H9 (cell line): Measurements from ENCODE around the gene TXNRD1. TPM values are rescaled to one million over a fixed set of nuclear protein-coding genes. Genes with fewer than 3 reads are reported as not detected.

Experiments
- DNase-seq: peaks from one replicate; pipeline ENCODE4 v3.0.0-alpha.2; 2017
- H2AFZ ChIP-seq: one replicate; pipeline ENCODE4 v1.6.1; 2013; ENCODE audit warnings: mild to moderate bottlenecking, low read length, control low read depth, moderate library complexity
- H2AK5ac ChIP-seq: 2 replicates; pipeline ENCODE4 v1.6.1; 2013; ENCODE audit warnings: low read length, control low read depth, mixed read lengths; ENCODE audit not compliant: insufficient read length
- H2BK120ac ChIP-seq: one replicate; pipeline ENCODE4 v1.6.1; 2013; ENCODE audit warnings: low read depth, mild to moderate bottlenecking, low read length, control low read depth, inconsistent platforms; ENCODE audit not compliant: poor library complexity, severe bottlenecking
- H2BK12ac ChIP-seq: 2 replicates; pipeline ENCODE4 v1.6.1; 2013; ENCODE audit warnings: low read length, control low read depth, mixed read lengths, low read depth; ENCODE audit not compliant: insufficient read length
- H2BK15ac ChIP-seq: 2 replicates; pipeline ENCODE4 v1.6.1; 2013; ENCODE audit warnings: low read depth, low read length, control low read depth
- H2BK20ac ChIP-seq: one replicate; pipeline ENCODE4 v1.6.1; 2013; ENCODE audit warnings: low read depth, mild to moderate bottlenecking, low read length, control low read depth, inconsistent platforms; ENCODE audit not compliant: poor library complexity, severe bottlenecking
- H2BK5ac ChIP-seq: 2 replicates; pipeline ENCODE4 v1.6.1; 2013; ENCODE audit warnings: low read length, control low read depth, mixed read lengths; ENCODE audit not compliant: insufficient read length
- H3K14ac ChIP-seq: 2 replicates; pipeline ENCODE4 v1.6.1; 2013; ENCODE audit warnings: low read length, control low read depth; ENCODE audit not compliant: insufficient read depth
- H3K18ac ChIP-seq: 2 replicates; pipeline ENCODE4 v1.6.1; 2013; ENCODE audit warnings: low read depth, mild to moderate bottlenecking, mixed read lengths, low read length, control low read depth; ENCODE audit not compliant: insufficient read length
- H3K23ac ChIP-seq: 2 replicates; pipeline ENCODE4 v1.6.1; 2013; ENCODE audit warnings: low read length, control low read depth, mixed read lengths, low read depth; ENCODE audit not compliant: insufficient read length
- H3K23me2 ChIP-seq: 2 replicates; pipeline ENCODE4 v1.6.1; 2013; ENCODE audit warnings: low read depth, mild to moderate bottlenecking, mixed read lengths, low read length, control low read depth; ENCODE audit not compliant: insufficient read length, poor library complexity, severe bottlenecking
- H3K27ac ChIP-seq: 2 replicates; pipeline ENCODE4 v1.5.1; 2013; ENCODE audit warnings: low read length, control low read depth, mixed read lengths, low read depth; ENCODE audit not compliant: insufficient read length
- H3K27me3 ChIP-seq: 2 replicates; pipeline ENCODE4 v1.6.1; 2013; ENCODE audit warnings: low read length, control low read depth, inconsistent platforms; ENCODE audit not compliant: insufficient read depth
- H3K4ac ChIP-seq: 2 replicates; pipeline ENCODE4 v1.6.1; 2013; ENCODE audit warnings: low read depth, mild to moderate bottlenecking, control low read depth, inconsistent platforms, low read length, moderate library complexity
- H3K4me1 ChIP-seq: 2 replicates; pipeline ENCODE4 v1.6.1; 2013; ENCODE audit warnings: low read length, control low read depth, inconsistent platforms; ENCODE audit not compliant: insufficient read depth
- H3K4me2 ChIP-seq: 2 replicates; pipeline ENCODE4 v1.6.1; 2013; ENCODE audit warnings: low read length, control low read depth, mixed read lengths; ENCODE audit not compliant: insufficient read length, insufficient read depth
- H3K56ac ChIP-seq: 2 replicates; pipeline ENCODE4 v1.6.1; 2013; ENCODE audit warnings: low read depth, mild to moderate bottlenecking, mixed read lengths, low read length, control low read depth; ENCODE audit not compliant: insufficient read length
- H3K79me1 ChIP-seq: 2 replicates; pipeline ENCODE4 v1.6.1; 2013; ENCODE audit warnings: low read depth, mild to moderate bottlenecking, moderate library complexity, low read length, control low read depth, inconsistent platforms; ENCODE audit not compliant: insufficient read depth, poor library complexity, severe bottlenecking
- H3K79me2 ChIP-seq: 2 replicates; pipeline ENCODE4 v1.6.1; 2013; ENCODE audit warnings: low read length, control low read depth, inconsistent platforms; ENCODE audit not compliant: insufficient read depth
- H3K9ac ChIP-seq: 2 replicates; pipeline ENCODE4 v1.6.1; 2013; ENCODE audit warnings: low read length, control low read depth, mixed read lengths; ENCODE audit not compliant: insufficient read length; ENCODE audit errors: extremely low read depth
- H3K9me3 ChIP-seq: one replicate; pipeline ENCODE4 v1.6.1; 2013; ENCODE audit warnings: low read depth, low read length, inconsistent platforms; ENCODE audit not compliant: control insufficient read depth
- H3T11ph ChIP-seq: one replicate; pipeline ENCODE4 v1.6.1; 2013; ENCODE audit warnings: mild to moderate bottlenecking, low read length, control low read depth, inconsistent platforms
- H4K20me1 ChIP-seq: one replicate; pipeline ENCODE4 v1.6.1; 2013; ENCODE audit not compliant: control insufficient read depth, insufficient read length, insufficient read depth
- H4K5ac ChIP-seq: 2 replicates; pipeline ENCODE4 v1.6.1; 2013; ENCODE audit warnings: low read depth, mild to moderate bottlenecking, mixed read lengths, low read length, control low read depth; ENCODE audit not compliant: insufficient read length
- H4K8ac ChIP-seq: replicated peaks from 2 replicates; pipeline ENCODE4 v1.6.1; 2013; ENCODE audit warnings: low read length, control low read depth, mixed read lengths, low read depth; ENCODE audit not compliant: insufficient read length
- H4K91ac ChIP-seq: 2 replicates; pipeline ENCODE4 v1.6.1; 2013; ENCODE audit warnings: low read depth, mild to moderate bottlenecking, moderate library complexity, mixed read lengths, low read length, control low read depth; ENCODE audit not compliant: insufficient read length
- H3K27ac Mint-ChIP-seq, 3 experiments: 2 replicates in 2 of 3; 3 replicates in 1 of 3; pipeline ENCODE4 v1.8.0; 2020 to 2021; ENCODE audit warnings: mixed read lengths in 3 of 3, mild to moderate bottlenecking in 1 of 3, moderate library complexity in 1 of 3
- H3K27me3 Mint-ChIP-seq: 2 replicates; pipeline ENCODE4 v1.8.0; 2021; ENCODE audit warnings: low read depth, mild to moderate bottlenecking, moderate library complexity, mixed read lengths
- H3K36me3 Mint-ChIP-seq, 3 experiments: 2 replicates in 2 of 3; 3 replicates in 1 of 3; pipeline ENCODE4 v1.8.0; 2020 to 2021; ENCODE audit warnings: low read depth in 3 of 3, mixed read lengths in 3 of 3; ENCODE audit not compliant: insufficient read depth in 1 of 3
- H3K4me1 Mint-ChIP-seq, 2 experiments: 2 replicates each; pipeline ENCODE4 v1.8.0; 2020; ENCODE audit warnings: mixed read lengths in 2 of 2
- H3K4me3 Mint-ChIP-seq, 2 experiments: 2 replicates in 1 of 2; 3 replicates in 1 of 2; pipeline ENCODE4 v1.8.0; 2020 to 2021; ENCODE audit warnings: mild to moderate bottlenecking in 2 of 2, mixed read lengths in 2 of 2, moderate library complexity in 1 of 2
- H3K9me3 Mint-ChIP-seq, 2 experiments: 2 replicates in 1 of 2; 3 replicates in 1 of 2; pipeline ENCODE4 v1.8.0; 2020; ENCODE audit warnings: mild to moderate bottlenecking in 2 of 2, mixed read lengths in 2 of 2, moderate library complexity in 1 of 2
- WGBS: extraction: QIAGEN DNeasy Blood & Tissue Kit; methylation state at CpG from one replicate; pipeline ENCODE4 v1.1.7; 2013; ENCODE audit warnings: missing lambda C conversion rate, low lambda C conversion rate, mixed read lengths; ENCODE audit not compliant: insufficient read length; ENCODE audit errors: extremely low coverage; 5-methylcytosine and 5-hydroxymethylcytosine counted together
- total RNA-seq: library from RNA; stranded (reverse); gene quantifications from 2 replicates; pipeline ENCODE4 v1.2.1, GENCODE V29; 2021
- TF ChIP-seq, protein P1 (sequence below): fragments of 200-600 bp; sonication (generic); conservative IDR thresholded peaks from 3 replicates; pipeline ENCODE4 v1.8.0; 2021; ENCODE audit warnings: antibody characterized with exemption, mild to moderate bottlenecking

TXNRD1 gene
- total RNA-seq, 1 experiment from 2014 or later, result 100 TPM

DNA sequence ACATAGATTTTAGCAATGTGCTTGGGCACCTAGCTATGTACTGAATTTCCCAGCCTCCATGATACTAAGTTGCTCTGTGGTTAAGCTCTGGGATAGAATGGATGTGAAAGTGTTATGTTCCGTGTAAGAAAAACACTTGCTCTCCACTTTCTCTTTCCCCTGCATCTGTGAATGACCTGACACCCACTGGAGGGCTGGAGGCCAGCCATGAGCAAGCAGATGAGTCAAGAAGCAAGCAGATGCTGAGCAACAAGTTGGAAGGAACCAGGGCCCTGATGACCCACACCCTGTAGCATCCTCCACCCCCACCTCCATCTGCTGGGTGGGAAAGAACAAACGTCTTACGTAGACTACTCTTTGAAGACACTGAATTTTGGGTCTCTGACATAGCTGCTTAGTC lies 144.6 kb downstream of the TXNRD1 start:
- no peak overlapping the region for H4K91ac ChIP-seq
- no peak overlapping the region for H3K4me2 ChIP-seq
- no peaks in the 10 kb centered on the region for H3K23me2 ChIP-seq
- H4K8ac ChIP-seq, result no peak overlapping the region
- no peak overlapping the region for H3K9ac ChIP-seq
- no peak overlapping the region for H3K23ac ChIP-seq
- Mint-ChIP-seq H3K4me1 (peaks cover 3 to 4% of the 10 kb centered on the region in 2 experiments; a peak in 1 of 4 replicates), H3K36me3 (peaks cover 5 to 15% (median 13%) of the 10 kb centered on the region in 3 experiments; a peak in 6 of 7 replicates), H3K27ac (no peak overlapping the region), H3K9me3 (peaks cover 10 to 15% of the 10 kb centered on the region in 2 experiments; a peak in 4 of 5 replicates), H3K4me3 (no peak overlapping the region), H3K27me3 (no peaks in the 10 kb centered on the region; the same call in 1 of the 2 replicates)
- no peak for DNase-seq
- WGBS, result no CpG with 5 or more reads among the region's 3 CpGs
- H2BK15ac ChIP-seq, result no peak overlapping the region
- H2BK12ac ChIP-seq, result no peak overlapping the region
- no peak overlapping the region for H2BK5ac ChIP-seq
- no peaks in the 10 kb centered on the region for H3K27me3 ChIP-seq
- no peak overlapping the region; the same call in 1 of the 2 replicates for H3K14ac ChIP-seq
- no peak overlapping the region for H2BK120ac ChIP-seq
- no peak overlapping the region for H3K18ac ChIP-seq
- no peak overlapping the region for H3K27ac ChIP-seq
- no peak overlapping the region for H3K4ac ChIP-seq
- H3T11ph ChIP-seq, result no peak overlapping the region
- H4K5ac ChIP-seq, result no peak overlapping the region
- H3K79me2 ChIP-seq, result no peaks in the 10 kb centered on the region
- no peak overlapping the region for H3K56ac ChIP-seq
- no peak overlapping the region for H2AK5ac ChIP-seq
- H2BK20ac ChIP-seq, result no peak overlapping the region
- no peaks in the 10 kb centered on the region for H4K20me1 ChIP-seq
- no peaks in the 10 kb centered on the region for H3K79me1 ChIP-seq
- H3K9me3 ChIP-seq, result no peaks in the 10 kb centered on the region
- TF ChIP-seq, protein P1, sequence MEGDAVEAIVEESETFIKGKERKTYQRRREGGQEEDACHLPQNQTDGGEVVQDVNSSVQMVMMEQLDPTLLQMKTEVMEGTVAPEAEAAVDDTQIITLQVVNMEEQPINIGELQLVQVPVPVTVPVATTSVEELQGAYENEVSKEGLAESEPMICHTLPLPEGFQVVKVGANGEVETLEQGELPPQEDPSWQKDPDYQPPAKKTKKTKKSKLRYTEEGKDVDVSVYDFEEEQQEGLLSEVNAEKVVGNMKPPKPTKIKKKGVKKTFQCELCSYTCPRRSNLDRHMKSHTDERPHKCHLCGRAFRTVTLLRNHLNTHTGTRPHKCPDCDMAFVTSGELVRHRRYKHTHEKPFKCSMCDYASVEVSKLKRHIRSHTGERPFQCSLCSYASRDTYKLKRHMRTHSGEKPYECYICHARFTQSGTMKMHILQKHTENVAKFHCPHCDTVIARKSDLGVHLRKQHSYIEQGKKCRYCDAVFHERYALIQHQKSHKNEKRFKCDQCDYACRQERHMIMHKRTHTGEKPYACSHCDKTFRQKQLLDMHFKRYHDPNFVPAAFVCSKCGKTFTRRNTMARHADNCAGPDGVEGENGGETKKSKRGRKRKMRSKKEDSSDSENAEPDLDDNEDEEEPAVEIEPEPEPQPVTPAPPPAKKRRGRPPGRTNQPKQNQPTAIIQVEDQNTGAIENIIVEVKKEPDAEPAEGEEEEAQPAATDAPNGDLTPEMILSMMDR, result no peak
- no peak overlapping the region for H2AFZ ChIP-seq
- no peaks in the 10 kb centered on the region for H3K4me1 ChIP-seq
